Measurements from ENCODE around the gene DYTN.
"Not testable (repeated sequence)": the region's sequence is repeated elsewhere in the genome, so short reads cannot be mapped to it uniquely, and the experiment has no call there.

Gene DYTN

DNA sequence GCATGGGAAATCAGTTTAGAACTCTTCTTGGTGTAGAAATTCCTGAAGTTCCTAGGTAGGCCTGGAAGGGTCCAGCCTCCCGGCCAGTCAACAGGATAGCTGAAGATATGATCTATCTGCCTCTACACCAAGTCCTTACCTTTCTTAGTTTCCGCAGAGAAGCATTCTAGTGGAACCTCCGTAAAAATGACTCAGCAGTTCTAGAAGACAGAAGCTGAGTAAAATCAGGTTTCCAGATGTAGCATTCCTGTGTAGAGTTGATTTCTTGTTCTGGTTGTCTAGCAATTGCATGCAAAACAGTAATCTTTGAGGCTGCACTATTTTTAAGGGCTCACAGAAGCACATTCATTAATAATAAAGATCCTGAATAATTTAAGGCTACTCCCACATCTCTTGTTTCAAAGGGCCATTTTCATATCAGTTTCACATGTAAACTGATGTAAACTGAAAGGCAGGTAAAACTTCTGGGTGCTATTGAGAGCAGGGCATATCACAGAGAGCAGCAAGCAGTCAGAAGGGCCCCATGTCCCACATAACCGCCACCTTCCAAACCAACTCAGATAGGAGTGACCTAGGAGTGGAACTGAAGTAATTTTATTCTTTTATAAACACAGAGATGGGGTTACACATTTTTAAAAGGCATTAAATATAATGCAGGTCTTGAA, 3.2 kb upstream of the DYTN start:
- DNase-seq (ENCODE audit: low spot score in 2 of 2) = no peak
- Mint-ChIP-seq H3K36me3 (ENCODE audit: insufficient read depth) (no peaks in the 10 kb centered on the region), H3K4me1 (no peaks in the 10 kb centered on the region), H3K27me3 (peaks cover 42% of the 10 kb centered on the region), H3K27ac (ENCODE audit: low read depth) (no peak overlapping the region), H3K9me3 (no peaks in the 10 kb centered on the region), H3K4me3 (no peak overlapping the region)
- ATAC-seq (replicated peaks; ENCODE audit: extremely low read depth, poor library complexity, severe bottlenecking) = no peak

- H3K4me1 Mint-ChIP-seq = no peaks in the 10 kb centered on the region
- H3K9me3 Mint-ChIP-seq = no peaks in the 10 kb centered on the region
- H3K27me3 Mint-ChIP-seq = peaks cover 64% of the 10 kb centered on the region
- H3K36me3 Mint-ChIP-seq (ENCODE audit: insufficient read depth) = no peaks in the 10 kb centered on the region
- no peak overlapping the region for H3K4me3 Mint-ChIP-seq
- no peak overlapping the region for H3K27ac Mint-ChIP-seq (ENCODE audit: low read depth)
- ATAC-seq (replicated peaks; ENCODE audit: extremely low read depth, poor library complexity, severe bottlenecking) (no peak), DNase-seq (ENCODE audit: low spot score in 2 of 2) (no peak)
These were observed 1.6 kb downstream of the DYTN start for GRCh38 chr2:206716623-206717022.

GRCh38 chr2:206715183-206715582, 3.0 kb downstream of the DYTN start:
- ATAC-seq (replicated peaks; ENCODE audit: extremely low read depth, poor library complexity, severe bottlenecking); H3K27ac Mint-ChIP-seq (ENCODE audit: low read depth); H3K4me1 Mint-ChIP-seq; H3K36me3 Mint-ChIP-seq (ENCODE audit: insufficient read depth); H3K4me3 Mint-ChIP-seq; DNase-seq (ENCODE audit: low spot score in 2 of 2); H3K9me3 Mint-ChIP-seq: not testable (repeated sequence)
- peaks cover 58% of the 10 kb centered on the region for H3K27me3 Mint-ChIP-seq

- Mint-ChIP-seq H3K4me1 (no peaks in the 10 kb centered on the region), H3K4me3 (no peak overlapping the region), H3K27ac (ENCODE audit: low read depth) (no peak overlapping the region), H3K36me3 (ENCODE audit: insufficient read depth) (no peaks in the 10 kb centered on the region), H3K9me3 (no peaks in the 10 kb centered on the region), H3K27me3 (peaks cover 57% of the 10 kb centered on the region)
- ATAC-seq (replicated peaks; ENCODE audit: extremely low read depth, poor library complexity, severe bottlenecking) = no peak
- DNase-seq (ENCODE audit: low spot score in 2 of 2) = no peak
These were observed 4.5 kb downstream of the DYTN start for GRCh38 chr2:206713746-206714145.

DNA sequence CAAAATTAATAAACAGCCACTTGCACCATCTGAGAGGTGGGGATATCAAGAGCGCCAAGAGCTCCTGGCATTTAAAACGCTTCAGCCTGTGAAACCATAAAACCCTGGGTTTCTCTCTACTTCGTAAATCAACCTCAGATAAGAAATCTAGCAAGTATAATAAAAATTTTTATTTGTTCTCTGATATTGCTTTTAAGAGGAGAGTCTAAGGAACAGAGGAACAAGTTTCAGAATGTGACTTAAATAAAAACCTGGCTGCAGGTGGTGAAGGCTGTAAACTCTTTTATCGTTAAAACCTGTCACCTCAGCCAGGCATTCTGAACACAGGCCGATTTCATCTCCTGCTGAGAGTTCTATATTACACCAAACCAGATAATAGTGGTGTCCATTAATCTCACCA, 9.9 kb downstream of the DYTN start:
- Mint-ChIP-seq H3K27ac (ENCODE audit: low read depth) (no peak overlapping the region), H3K4me3 (no peak overlapping the region), H3K9me3 (no peaks in the 10 kb centered on the region), H3K4me1 (no peaks in the 10 kb centered on the region), H3K27me3 (peaks cover 30% of the 10 kb centered on the region), H3K36me3 (ENCODE audit: insufficient read depth) (no peaks in the 10 kb centered on the region)
- no peak for ATAC-seq (replicated peaks; ENCODE audit: extremely low read depth, poor library complexity, severe bottlenecking)
- no peak for DNase-seq (ENCODE audit: low spot score in 2 of 2)

GRCh38 chr2:206707164-206707701, 11.0 kb downstream of the DYTN start:
- Mint-ChIP-seq H3K27me3 (peaks cover 27% of the 10 kb centered on the region), H3K27ac (ENCODE audit: low read depth) (no peak overlapping the region), H3K9me3 (no peaks in the 10 kb centered on the region), H3K4me3 (no peak overlapping the region), H3K4me1 (no peaks in the 10 kb centered on the region), H3K36me3 (ENCODE audit: insufficient read depth) (no peaks in the 10 kb centered on the region)
- ATAC-seq (replicated peaks; ENCODE audit: extremely low read depth, poor library complexity, severe bottlenecking) (no peak), DNase-seq (ENCODE audit: low spot score in 2 of 2) (no peak)

DNA sequence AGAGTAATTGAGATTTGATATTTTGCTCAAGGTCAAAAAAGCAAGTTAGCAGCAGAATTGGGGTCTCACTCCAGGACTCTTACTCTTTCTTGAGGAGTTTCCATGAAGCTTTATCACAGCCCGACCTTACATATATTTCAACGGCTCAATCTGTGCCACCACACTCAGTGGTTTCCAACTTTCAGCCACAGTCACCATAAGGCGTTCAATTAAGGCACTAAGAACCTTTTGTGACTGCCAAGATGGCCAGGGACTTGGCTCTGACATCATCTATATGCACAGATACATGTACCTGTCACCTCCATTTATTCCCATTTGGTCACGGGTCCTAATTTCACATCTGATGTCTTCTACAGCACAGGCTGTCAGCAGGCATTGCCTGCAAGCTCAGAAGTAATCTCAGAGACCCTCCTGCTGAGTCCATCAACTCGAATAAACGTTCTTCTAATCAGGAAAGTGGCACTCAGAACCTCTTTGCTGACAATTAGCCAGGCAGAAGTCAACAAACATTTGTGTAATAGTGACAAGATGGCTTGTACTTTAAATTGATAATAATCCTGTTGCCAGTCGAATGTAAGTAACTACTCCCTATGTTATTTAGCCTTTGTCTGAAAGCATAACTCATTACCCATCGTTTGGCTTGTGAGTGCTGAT, 16.1 kb downstream of the DYTN start:
- DNase-seq (ENCODE audit: low spot score in 2 of 2) = no peak
- Mint-ChIP-seq H3K36me3 (ENCODE audit: insufficient read depth) (peaks cover 2% of the 10 kb centered on the region), H3K9me3 (no peaks in the 10 kb centered on the region), H3K27me3 (peaks cover 49% of the 10 kb centered on the region), H3K4me1 (no peaks in the 10 kb centered on the region), H3K27ac (ENCODE audit: low read depth) (no peak overlapping the region), H3K4me3 (no peak overlapping the region)
- no peak for ATAC-seq (replicated peaks; ENCODE audit: extremely low read depth, poor library complexity, severe bottlenecking)

DNA sequence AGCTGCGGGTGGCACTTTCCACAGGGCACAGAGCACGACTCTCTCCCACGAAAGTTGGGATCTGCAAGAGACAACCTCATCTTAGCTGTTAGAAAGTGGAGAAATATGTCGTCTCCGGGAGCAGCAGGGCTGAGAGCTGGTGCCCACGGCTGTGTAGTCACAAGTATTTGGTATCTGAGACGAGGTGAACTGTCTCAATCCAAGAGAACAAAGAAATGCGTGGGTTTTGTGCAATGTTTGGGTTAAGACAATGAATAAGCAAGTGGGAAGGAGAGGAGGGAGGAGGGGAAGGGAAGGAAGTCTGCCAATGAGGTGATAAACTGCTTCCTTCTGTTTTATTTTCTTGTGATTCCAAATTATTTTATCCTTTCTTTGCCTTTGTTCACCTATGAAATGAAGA, 18.0 kb downstream of the DYTN start:
- Mint-ChIP-seq H3K27me3 (peaks cover 49% of the 10 kb centered on the region), H3K4me1 (no peaks in the 10 kb centered on the region), H3K36me3 (ENCODE audit: insufficient read depth) (peaks cover 2% of the 10 kb centered on the region), H3K27ac (ENCODE audit: low read depth) (no peak overlapping the region), H3K4me3 (no peak overlapping the region), H3K9me3 (no peaks in the 10 kb centered on the region)
- ATAC-seq (replicated peaks; ENCODE audit: extremely low read depth, poor library complexity, severe bottlenecking) = no peak
- no peak for DNase-seq (ENCODE audit: low spot score in 2 of 2)

DNA sequence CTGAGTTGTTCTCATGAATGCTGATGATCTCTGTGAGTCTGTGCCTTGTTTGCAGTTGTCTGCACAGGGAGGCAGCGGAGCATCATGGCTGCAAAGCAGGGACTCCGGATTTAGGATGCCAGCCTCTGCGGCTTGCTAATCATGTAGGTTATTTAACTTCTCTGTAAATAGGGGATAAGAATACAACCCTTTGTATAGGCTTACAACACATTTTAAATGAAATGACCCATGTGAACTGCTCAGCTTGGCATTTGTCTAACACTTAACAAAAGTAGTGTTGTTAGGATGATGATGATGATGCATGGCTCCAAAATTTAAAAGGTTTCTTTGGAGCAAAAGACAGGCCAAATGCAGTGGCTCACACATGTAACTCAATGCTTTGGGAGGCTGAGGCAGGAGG, 19.4 kb downstream of the DYTN start:
- Mint-ChIP-seq H3K27me3 (peaks cover 49% of the 10 kb centered on the region), H3K36me3 (ENCODE audit: insufficient read depth) (peaks cover 2% of the 10 kb centered on the region), H3K4me3 (no peak overlapping the region), H3K27ac (ENCODE audit: low read depth) (no peak overlapping the region), H3K4me1 (no peaks in the 10 kb centered on the region), H3K9me3 (no peaks in the 10 kb centered on the region)
- ATAC-seq (replicated peaks; ENCODE audit: extremely low read depth, poor library complexity, severe bottlenecking) (no peak), DNase-seq (ENCODE audit: low spot score in 2 of 2) (no peak)

DNA sequence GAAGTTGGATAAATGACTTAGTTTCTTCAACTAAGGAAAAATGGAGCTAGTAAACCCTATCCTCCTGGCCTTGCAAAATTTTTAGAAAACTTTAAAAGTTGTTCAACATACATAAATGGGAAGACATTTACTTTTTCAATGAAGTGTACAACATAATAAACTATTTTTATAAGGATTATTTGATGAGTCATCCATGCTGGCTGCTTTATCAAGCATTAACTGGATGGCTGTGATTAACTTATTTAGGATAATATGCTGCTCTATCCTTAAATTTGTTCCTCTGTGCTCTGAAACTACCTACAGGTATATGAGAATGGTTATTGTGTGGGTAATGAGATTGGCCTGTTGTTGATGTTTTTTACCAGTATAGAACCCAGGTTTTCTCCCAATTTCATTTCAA, 21.3 kb downstream of the DYTN start:
- DNase-seq (ENCODE audit: low spot score in 2 of 2) = no peak
- H3K4me3 Mint-ChIP-seq = no peak overlapping the region
- no peak overlapping the region for H3K27ac Mint-ChIP-seq (ENCODE audit: low read depth)
- peaks cover 38% of the 10 kb centered on the region for H3K27me3 Mint-ChIP-seq
- no peaks in the 10 kb centered on the region for H3K4me1 Mint-ChIP-seq
- H3K36me3 Mint-ChIP-seq (ENCODE audit: insufficient read depth) = peaks cover 4% of the 10 kb centered on the region
- H3K9me3 Mint-ChIP-seq = no peaks in the 10 kb centered on the region
- ATAC-seq (replicated peaks; ENCODE audit: extremely low read depth, poor library complexity, severe bottlenecking) = no peak

DNA sequence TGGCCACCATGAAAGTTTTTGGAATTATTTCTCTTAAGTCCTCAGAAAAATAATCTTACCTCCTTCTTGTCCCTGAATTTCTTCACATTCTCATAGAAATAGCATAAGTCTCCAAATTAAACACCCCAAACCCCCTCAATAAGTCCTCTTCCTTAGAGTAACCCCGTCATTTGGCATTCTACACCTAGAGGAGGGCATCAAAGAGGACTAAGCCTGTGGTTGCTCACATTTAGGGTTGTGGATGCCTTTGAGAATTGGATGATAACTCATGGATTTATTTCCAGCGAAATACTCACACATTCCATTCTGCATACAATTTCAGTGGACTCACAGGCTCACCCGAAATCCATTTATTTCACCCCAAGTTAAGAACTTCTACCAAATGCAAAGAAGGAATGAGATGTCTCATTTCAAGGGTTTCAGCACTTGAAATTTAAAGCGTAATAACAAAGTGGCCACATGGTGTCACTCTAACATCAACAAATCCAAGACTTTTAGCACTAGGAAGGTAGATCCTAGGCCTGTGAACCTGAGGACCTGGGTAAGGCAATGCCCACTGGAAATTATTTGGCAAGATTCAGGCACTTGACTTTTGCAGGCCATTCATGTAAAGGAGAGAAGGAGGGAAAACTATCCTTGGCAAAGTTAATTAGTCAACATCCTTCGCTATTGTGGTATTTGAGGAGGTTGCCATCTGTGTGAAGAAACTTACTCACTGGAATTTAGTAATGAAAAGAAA, 24.6 kb downstream of the DYTN start:
- Mint-ChIP-seq H3K4me3 (no peak overlapping the region), H3K27ac (ENCODE audit: low read depth) (no peak overlapping the region), H3K27me3 (peaks cover 4% of the 10 kb centered on the region), H3K36me3 (ENCODE audit: insufficient read depth) (peaks cover 4% of the 10 kb centered on the region), H3K9me3 (no peaks in the 10 kb centered on the region), H3K4me1 (no peaks in the 10 kb centered on the region)
- ATAC-seq (replicated peaks; ENCODE audit: extremely low read depth, poor library complexity, severe bottlenecking) (peak; percentile 40), DNase-seq (ENCODE audit: low spot score in 2 of 2) (peak in 1 of 2 donors; percentile 26)

DNA sequence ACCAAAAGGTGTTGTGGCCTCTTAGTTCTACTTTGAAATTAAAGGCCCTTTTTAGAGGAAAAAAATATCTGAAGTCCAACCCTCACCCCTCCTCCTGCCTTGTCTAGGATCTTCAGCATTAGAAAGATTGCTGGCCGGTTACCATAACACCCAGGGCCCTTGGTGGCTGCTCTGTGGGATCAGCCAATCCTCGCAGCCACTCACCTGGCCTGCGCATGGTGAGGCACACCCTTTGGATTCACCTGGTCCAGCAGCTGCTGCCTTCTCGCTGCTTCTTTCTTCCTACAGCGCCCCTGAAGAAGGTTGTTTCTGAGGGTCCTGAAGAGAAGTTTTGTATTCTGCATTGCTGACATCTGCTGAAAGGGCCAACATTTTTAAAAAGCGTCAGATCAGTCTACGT, 25.2 kb downstream of the DYTN start:
- peaks cover 4% of the 10 kb centered on the region for H3K36me3 Mint-ChIP-seq (ENCODE audit: insufficient read depth)
- no peak overlapping the region for H3K27ac Mint-ChIP-seq (ENCODE audit: low read depth)
- H3K4me1 Mint-ChIP-seq = no peaks in the 10 kb centered on the region
- no peaks in the 10 kb centered on the region for H3K9me3 Mint-ChIP-seq
- no peak for ATAC-seq (replicated peaks; ENCODE audit: extremely low read depth, poor library complexity, severe bottlenecking)
- no peak for DNase-seq (ENCODE audit: low spot score in 2 of 2)
- no peak overlapping the region for H3K4me3 Mint-ChIP-seq
- no peaks in the 10 kb centered on the region for H3K27me3 Mint-ChIP-seq

DNA sequence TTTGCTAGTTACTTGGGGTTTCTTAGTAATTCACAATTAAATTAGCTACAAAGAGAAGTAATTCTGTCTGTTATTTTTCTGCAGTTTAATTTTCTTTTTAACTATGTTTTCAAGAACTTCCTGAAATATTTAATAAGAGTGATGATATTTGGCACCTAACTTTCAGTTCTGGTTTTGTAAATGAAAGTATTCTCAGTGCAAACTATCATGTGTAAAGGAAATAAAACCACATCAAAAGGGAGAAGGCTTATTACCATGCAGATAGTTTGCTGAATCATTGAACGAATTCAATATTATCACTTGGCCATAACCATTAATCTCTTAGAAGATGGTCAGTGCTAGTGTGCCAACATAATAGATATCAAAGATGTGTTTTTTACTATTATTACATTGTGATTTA, 29.2 kb downstream of the DYTN start:
- H3K4me1 Mint-ChIP-seq = no peaks in the 10 kb centered on the region
- no peak for DNase-seq (ENCODE audit: low spot score in 2 of 2)
- no peak for ATAC-seq (replicated peaks; ENCODE audit: extremely low read depth, poor library complexity, severe bottlenecking)
- no peaks in the 10 kb centered on the region for H3K9me3 Mint-ChIP-seq
- peaks cover 11% of the 10 kb centered on the region for H3K27me3 Mint-ChIP-seq
- H3K36me3 Mint-ChIP-seq (ENCODE audit: insufficient read depth) = peaks cover 2% of the 10 kb centered on the region
- H3K4me3 Mint-ChIP-seq = no peak overlapping the region
- H3K27ac Mint-ChIP-seq (ENCODE audit: low read depth) = no peak overlapping the region

Measured in central memory CD8-positive, alpha-beta T cell (primary cell).